Measurements from ENCODE around the gene ZSWIM3.

DNA sequence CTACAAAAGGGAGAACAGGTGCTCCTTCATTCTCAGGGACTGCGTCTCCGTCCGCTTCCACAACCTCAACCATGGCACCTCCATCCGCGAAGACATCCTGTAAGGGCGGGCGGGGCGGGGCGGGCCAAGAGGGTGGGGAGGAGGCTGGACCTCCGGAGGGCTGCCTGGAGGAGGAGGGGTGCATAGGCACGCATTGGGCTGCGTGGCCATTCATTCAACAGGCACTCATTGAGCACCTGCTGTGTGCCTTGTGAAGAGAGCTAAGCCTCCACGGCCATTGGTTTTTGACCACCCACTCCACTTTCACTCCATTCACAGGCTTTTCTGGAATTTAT is 435 bp downstream of the ZSWIM3 start:
- TF ChIP-seq, protein P1, sequence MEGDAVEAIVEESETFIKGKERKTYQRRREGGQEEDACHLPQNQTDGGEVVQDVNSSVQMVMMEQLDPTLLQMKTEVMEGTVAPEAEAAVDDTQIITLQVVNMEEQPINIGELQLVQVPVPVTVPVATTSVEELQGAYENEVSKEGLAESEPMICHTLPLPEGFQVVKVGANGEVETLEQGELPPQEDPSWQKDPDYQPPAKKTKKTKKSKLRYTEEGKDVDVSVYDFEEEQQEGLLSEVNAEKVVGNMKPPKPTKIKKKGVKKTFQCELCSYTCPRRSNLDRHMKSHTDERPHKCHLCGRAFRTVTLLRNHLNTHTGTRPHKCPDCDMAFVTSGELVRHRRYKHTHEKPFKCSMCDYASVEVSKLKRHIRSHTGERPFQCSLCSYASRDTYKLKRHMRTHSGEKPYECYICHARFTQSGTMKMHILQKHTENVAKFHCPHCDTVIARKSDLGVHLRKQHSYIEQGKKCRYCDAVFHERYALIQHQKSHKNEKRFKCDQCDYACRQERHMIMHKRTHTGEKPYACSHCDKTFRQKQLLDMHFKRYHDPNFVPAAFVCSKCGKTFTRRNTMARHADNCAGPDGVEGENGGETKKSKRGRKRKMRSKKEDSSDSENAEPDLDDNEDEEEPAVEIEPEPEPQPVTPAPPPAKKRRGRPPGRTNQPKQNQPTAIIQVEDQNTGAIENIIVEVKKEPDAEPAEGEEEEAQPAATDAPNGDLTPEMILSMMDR (conservative IDR thresholded peaks at IDR 0.05; ENCODE audit: low read length): no peak
- no peak for TF ChIP-seq EZH2phosphoT487 (IDR thresholded peaks at IDR 0.05; ENCODE audit: borderline replicate concordance)
